Measurements from ENCODE around the gene ALAS1.

DNA sequence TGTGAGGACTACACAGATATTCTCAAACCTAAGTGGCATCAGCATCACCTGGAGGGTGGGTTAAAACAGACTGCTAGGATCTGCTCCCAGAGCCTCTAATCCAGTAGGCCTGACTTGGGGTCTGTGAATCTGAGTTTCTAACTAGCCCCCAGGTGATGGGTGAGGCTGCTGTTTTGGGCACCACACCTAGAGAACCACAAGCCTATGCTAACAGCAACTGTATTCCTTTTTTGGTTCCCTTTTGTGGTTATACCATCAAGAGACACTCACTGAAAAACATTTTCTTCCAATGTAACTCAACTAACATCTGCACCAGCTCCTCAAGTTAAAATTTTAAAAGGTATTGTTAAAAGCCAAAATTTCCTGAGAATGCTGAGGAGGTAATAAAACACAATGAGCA lies 64.5 kb downstream of the ALAS1 start:
- TF ChIP-seq, protein P1, sequence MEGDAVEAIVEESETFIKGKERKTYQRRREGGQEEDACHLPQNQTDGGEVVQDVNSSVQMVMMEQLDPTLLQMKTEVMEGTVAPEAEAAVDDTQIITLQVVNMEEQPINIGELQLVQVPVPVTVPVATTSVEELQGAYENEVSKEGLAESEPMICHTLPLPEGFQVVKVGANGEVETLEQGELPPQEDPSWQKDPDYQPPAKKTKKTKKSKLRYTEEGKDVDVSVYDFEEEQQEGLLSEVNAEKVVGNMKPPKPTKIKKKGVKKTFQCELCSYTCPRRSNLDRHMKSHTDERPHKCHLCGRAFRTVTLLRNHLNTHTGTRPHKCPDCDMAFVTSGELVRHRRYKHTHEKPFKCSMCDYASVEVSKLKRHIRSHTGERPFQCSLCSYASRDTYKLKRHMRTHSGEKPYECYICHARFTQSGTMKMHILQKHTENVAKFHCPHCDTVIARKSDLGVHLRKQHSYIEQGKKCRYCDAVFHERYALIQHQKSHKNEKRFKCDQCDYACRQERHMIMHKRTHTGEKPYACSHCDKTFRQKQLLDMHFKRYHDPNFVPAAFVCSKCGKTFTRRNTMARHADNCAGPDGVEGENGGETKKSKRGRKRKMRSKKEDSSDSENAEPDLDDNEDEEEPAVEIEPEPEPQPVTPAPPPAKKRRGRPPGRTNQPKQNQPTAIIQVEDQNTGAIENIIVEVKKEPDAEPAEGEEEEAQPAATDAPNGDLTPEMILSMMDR (IDR thresholded peaks at IDR 0.05; ENCODE audit: low read length), result no peak
- TF ChIP-seq EZH2 (IDR thresholded peaks at IDR 0.05; ENCODE audit: borderline replicate concordance, low read length), result no peak
